Cortex of kidney (tissue), 1 donor: ENCODE measurements around the gene RANBP3.
"Not testable (repeated sequence)": the region's sequence is repeated elsewhere in the genome, so short reads cannot be mapped to it uniquely, and the experiment has no call there.

Experiments used
- DNase-seq: peaks from one replicate; lab custom pipeline; 2025; lab: John Stamatoyannopoulos, UW

RANBP3 gene

GRCh38 chr19:6007866-6008265, 29.9 kb upstream of the RANBP3 start:
- DNase-seq = no peak

DNA sequence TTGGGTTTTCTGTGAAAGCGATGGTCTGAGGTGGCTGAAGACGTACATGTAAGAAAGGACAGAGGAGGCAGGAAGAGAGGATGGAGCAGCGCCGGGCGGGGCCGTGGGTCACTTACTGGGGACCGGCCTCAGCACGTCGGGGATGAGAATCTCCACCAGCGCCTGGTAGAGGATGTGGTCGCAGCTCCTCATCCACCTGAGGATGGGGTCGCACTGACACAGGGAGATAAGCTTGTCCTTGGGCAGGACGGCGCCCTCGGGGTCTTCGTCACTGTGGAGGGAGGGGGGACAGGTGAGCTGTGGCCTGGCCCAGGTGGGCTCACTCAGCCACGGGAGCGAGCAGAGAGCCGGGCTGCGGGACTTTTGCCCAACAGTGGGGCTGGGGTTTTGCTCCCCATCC, 29.0 kb upstream of the RANBP3 start:
- no peak for DNase-seq

GRCh38 chr19:6006070-6006446, 28.1 kb upstream of the RANBP3 start:
- not testable (repeated sequence) for DNase-seq

DNA sequence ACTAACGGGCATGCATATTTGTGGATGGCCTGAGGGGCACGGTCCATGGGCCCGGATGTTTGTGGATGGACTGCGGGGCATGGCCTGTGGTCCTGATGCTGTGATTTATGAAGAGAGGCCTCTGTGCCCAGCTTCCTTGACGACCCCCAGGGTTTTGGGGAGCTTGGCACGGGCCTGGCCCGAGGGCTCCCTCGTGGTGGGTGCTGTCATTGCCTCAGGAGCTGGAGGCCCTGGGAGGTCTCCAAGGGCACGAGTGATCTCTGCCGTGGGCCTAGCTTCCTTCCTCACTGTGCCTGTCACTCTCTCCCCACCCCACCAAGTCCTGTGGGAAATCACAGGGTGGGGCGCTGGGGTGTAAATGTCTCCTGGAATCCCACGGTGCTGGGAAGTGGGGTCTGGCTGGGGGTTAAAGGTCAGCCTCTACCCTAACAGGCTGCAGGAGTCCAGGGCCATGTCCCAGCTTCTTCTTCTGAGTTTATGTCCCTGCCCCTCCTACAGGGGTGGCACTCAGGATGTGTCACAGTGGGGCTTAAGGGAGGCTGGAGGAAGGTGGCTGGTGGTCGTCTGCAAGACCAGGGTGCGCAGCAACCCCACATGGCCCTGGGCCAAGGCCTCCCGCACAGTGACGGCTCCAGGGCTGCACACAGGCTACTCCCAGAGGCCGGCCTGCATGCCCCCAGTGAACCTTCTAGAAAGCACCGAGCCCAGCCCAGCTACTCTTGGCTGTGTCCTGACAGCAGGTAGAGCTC, 27.6 kb upstream of the RANBP3 start:
- DNase-seq = no peak

GRCh38 chr19:6003976-6004375, 26.0 kb upstream of the RANBP3 start:
- no peak for DNase-seq

GRCh38 chr19:6002591-6002990, 24.7 kb upstream of the RANBP3 start:
- no peak for DNase-seq

- DNase-seq = no peak
Measured at GRCh38 chr19:6000228-6000847, 22.4 kb upstream of the RANBP3 start.

DNA sequence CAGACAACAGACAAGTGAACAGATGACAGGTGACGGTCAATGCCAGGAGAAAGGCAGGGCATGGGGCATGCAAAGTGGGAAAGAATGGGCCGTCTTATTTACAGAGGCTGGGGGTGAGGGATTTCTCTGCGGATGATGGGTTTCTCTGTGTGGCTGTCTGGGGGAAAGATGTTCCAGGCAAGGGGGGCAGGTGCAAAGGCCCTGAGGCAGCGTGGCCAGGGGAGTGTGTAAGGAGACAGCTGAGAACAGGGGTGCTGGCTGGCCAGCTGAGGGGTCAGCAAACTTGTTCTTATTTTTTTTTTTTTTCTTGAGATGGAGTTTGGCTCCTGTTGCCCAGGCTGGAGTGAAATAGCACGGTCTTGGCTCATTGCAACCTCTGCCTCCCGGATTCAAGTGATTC, 21.8 kb upstream of the RANBP3 start:
- no peak for DNase-seq

DNA sequence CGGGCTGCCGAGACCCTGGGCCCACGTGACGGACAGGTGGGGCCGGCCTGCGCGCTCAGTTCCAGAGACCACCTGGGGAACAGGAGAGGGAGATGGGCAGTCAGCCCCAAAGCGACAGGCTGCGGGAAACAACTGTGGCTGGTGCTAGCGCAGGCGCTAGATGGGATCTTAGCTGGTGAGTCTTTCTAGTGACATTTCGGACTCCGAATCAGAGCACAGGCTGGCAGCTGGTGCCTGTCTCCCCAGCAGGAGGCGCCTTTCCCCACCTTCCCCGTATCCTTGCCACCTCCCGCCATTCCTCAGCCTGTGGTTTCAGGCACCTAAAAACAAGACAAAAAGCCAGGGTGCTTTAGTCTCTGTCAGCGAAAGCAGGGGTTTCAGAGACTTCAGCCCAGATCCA, 19.4 kb upstream of the RANBP3 start:
- DNase-seq = no peak

DNA sequence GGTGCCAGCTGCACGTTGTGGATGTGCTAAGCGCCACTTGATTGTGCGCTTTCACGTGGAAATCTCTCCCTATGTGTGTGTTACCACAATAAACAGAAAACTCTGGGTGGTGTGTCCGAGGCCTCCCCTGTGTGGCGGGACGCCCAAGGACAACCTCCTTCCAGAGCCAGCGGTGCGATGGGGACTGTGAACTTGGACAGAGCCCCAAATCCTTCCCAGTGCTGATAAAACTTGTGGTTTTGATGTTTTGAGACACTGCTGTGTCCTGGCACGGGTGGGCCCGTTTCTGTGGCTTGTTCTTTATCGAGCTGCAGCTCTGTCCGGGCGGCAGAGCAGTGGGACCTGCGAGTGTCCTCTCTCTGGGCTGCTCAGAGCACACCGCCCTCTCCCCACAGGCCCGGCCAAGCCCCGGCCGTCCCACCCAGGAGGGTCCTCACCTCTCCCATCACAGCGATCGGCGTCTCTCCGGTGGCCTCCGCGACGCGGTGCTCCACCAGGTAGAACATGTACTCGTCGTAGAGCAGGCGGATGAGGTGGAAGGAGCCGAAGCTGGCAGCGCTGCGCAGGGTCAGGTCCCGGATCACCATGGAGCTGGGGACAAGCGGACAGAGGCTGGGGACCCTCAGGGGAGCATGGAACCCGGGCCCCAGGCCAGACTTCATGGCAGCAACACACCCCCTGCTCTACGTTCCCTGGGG, 18.8 kb upstream of the RANBP3 start:
- no peak for DNase-seq

DNA sequence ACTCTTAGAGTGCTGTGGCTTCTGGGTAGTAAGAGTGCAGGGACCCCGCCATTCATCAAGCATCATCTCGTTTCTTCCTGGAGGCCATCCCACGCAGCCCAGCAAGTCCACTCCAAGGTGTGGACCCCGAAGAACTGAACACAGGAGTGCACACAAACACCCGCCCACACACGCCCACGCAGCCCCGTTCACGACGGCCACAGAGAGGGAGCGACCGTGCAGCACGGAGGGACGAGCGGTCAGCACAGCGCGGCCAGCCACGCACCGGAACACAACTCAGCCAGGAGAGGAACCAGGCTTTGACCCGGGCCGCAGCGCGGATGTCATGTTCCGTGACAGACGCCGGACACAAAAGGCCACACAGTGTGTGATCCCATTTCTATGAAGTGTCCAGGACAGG, 18.2 kb upstream of the RANBP3 start:
- DNase-seq = no peak

DNA sequence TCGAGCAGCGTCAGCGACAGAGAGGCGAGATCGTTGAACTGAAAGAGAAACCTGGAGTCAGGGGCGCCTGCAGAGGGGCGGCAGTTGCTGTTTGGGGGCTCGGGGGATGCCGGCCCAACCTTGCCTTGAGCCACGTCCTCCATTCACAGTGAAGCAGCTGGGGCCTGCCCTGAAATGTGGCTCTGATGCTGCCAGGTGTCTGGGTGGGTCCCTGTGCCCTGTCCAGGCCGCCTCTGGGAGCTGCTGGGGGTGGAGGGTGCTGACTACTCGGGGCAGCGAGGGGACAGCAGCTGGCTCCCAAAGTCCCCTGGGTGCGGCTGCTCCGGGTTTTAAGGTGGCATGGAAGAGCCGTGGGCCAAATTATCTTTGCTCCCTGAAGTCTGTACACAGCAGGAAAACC, 17.7 kb upstream of the RANBP3 start:
- DNase-seq = no peak

- no peak for DNase-seq
Measured at GRCh38 chr19:5994405-5995165, 16.6 kb upstream of the RANBP3 start.

DNA sequence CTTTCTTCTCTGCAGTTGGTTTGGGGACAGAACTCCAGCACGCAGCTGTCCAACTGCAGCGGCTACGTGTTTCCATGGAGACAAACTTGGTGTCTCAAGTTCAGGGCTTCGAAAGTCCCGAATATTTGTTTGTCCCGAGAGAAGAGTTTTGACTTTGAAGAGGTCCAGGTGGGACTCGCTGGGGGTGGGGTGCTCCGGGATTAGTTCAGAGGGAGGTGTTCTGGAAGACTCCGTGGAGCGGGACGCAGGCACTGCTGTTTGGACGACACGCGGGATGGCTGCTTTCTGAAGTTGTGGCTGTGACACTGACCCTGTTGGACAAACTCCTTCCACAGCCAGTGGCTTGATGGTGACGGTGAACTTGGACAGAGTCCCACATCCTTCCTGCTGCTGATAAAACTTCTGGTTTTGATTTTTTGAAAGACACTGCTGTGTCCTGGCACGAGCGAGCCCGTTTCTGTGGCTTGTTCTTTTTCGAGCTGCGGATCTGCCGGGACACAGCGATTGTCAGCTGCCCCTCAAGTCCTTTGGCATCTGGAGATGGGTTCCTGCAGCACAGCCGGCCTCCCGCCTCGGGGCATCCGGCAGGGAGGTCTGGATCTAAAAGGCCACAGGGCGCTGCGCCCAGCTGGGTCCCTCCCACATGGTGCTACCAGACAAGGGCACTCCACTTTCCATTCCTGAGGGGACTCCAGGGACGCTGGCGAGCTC, 15.9 kb upstream of the RANBP3 start:
- no peak for DNase-seq

DNA sequence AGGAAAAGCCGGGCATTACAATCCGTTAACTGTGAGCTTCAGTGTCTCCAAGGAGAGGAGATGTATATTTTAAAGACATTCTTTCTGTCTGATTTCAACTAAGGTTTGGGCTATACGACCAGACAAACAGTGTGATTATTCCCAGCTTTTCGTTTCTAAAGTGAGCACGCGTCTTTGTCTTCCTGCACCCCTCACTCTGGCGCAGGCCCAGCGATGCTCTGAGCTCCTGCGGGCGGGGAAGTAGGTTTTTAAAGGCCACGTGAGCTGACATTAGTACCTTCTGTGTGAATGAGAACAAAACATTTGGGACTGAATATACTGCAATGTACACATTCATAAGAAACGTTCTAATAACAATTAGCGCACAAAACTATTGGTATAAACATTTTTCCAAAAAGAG, 15.3 kb upstream of the RANBP3 start:
- no peak for DNase-seq

- no peak for DNase-seq
Measured at GRCh38 chr19:5992756-5993155, 14.8 kb upstream of the RANBP3 start.

GRCh38 chr19:5991244-5991838, 13.4 kb upstream of the RANBP3 start:
- DNase-seq = no peak

GRCh38 chr19:5990289-5990797, 12.4 kb upstream of the RANBP3 start:
- no peak for DNase-seq

DNA sequence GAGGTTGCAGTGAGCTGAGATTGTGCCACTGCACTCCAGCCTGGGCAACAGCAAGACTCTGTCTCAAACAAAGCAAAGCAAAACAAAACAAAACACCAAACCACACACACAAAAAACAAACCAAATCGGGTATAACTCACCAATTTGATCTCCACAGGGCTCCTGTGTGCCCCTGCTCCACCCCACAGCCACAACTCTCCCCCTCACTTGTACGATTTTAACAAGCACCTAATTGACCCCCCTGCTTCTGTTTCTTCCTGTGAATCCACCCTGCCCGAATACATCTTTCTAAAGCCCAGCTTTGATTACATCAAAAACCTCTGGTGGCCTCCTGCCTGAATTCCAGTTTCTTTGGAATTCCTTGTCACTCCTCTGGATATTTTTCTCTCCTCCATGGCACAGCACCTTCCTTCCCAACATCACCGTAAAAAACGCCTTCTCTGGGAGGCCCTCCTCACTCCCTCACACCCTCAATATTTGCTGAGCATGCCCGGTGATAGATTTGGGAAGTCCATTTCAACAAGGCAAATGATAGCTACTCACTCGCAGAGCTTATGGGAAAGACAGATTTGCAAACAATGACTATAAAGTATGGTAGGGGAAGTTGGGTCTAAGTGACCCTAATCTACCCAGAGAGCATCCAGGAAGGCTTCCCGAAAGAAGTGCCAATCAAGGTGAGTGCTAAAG, 11.6 kb upstream of the RANBP3 start:
- DNase-seq = no peak

- no peak for DNase-seq
Measured at GRCh38 chr19:5988517-5989387, 10.8 kb upstream of the RANBP3 start.
